Measurements from ENCODE around the gene MRPL36.

MRPL36 gene

DNA sequence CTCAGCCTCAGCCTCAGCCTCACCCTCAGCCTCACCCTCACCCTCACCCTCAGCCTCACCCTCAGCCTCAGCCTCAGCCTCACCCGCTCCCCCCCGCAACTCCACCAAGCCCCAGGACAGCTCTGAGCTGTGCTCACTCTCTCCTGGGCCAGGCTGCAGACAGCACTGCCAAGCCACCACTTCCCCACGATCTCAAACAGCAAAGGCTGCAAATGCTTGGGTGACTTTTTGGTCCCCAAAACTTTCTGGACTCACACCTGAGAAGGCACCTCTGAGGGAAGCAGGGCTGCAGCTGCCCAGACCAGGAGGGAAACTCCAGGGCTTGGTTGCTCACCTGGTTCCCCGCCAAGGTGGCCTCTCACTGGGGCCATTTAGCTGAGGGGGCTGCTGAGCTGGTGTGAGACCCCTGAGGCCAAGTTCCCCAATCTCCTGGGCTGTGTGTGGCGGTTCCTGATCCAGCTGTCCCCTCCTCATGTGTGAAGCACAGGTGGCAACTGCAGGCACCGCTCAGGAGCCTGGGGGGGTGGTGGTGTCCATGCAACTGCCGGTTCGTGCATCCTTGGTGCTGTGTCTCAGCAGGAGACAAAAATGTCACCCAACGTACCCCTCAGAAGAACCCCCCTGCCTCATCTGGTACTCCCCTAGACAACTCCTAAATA is 17.8 kb downstream of the MRPL36 start:
- no peak for DNase-seq (ENCODE audit: low spot score)

DNA sequence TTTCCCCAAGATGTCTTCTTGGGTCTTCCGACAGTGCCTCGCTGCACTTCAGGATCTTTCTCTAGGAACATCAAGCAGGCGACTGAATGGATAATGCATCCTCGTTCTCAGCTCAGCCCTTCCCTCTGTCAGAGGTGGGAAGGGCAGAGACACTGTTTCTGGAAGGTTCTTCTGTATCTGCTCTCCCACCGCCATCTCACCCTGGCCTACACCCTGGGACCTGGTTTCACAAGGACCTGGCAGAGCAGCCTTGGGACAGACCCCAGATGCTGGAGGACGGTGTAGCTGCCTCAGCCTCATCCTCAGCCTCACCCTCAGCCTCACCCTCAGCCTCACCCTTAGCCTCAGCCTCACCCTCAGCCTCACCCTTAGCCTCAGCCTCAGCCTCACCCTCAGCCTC is 18.5 kb downstream of the MRPL36 start:
- no peak for DNase-seq (ENCODE audit: low spot score)

DNA sequence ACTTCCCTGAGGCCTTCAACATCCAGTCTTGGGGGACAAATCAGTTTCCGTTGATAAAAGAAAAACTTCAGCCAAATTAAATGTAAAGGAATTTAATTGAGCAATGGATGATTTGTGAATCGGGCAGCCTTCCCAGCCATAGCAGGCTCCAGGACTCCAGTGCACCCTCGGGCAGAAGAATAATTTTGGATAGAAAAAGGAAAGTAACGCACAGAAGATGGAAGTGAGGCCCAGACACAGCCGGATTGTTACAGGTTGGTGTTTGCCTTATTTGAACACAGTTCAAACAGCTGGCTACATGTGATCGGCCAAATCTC is 19.1 kb downstream of the MRPL36 start:
- DNase-seq (ENCODE audit: low spot score): no peak

- no peak for DNase-seq (ENCODE audit: low spot score)
Observed at GRCh38 chr5:1779782-1780613, 19.6 kb downstream of the MRPL36 start.

DNA sequence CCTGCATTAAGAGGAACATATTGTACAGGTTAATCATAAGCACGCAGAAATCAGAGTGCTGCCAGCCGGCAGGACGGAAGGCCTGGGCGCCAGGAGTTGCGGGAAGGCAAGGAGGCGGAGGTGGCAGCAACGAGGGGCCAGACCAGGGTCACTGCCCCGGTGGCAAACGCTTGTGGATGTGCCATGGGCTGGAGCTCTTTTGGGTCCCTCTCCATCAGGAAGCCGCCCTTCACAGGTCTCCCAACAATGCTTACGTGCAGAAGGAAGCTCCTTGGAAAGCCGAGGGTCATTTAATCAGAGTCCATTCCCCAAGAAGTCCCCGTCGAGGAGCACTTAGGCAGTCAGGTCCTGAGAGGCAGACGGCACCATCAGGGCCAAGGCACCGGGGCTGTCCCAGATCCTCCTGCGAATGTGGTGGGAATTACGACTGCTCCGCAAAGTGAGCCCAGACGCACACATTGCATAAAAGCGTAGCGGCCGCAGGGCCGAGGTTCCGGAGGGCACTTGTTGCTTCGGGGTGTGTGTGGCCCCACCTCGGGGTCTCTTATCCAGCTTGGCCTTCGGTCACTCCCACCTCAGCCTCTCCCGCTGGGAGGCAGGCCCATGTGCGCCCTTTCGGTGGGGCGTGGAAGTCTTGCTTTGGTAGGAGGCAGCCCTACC is 20.5 kb downstream of the MRPL36 start:
- DNase-seq (ENCODE audit: low spot score): no peak

- no peak for DNase-seq (ENCODE audit: low spot score)
Observed at GRCh38 chr5:1778138-1779020, 21.3 kb downstream of the MRPL36 start.

GRCh38 chr5:1777281-1778137 is 22.1 kb downstream of the MRPL36 start:
- no peak for DNase-seq (ENCODE audit: low spot score)

- no peak for DNase-seq (ENCODE audit: low spot score)
Observed at GRCh38 chr5:1776831-1777230, 22.8 kb downstream of the MRPL36 start.

DNA sequence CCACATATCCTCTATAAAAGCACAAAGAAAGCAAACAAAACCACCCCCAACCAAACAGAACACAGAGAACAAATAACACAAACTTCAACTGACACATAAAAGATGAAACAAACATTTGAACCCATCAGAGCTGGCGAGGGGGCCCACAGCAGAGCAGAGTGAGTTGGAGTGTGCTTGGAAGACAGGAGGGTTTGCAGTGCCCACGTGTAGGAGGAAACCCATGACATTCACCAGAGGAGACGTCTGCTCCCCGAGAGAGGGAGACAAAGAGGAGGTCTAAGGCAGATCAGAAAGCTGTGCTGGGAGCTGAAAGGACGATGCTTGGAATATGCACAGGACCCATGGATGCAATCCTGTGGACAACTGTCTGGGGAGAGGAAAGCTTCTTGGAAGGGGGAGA is 27.0 kb downstream of the MRPL36 start:
- DNase-seq (ENCODE audit: low spot score): no peak

GRCh38 chr5:1771149-1772065 is 28.2 kb downstream of the MRPL36 start:
- no peak for DNase-seq (ENCODE audit: low spot score)

DNA sequence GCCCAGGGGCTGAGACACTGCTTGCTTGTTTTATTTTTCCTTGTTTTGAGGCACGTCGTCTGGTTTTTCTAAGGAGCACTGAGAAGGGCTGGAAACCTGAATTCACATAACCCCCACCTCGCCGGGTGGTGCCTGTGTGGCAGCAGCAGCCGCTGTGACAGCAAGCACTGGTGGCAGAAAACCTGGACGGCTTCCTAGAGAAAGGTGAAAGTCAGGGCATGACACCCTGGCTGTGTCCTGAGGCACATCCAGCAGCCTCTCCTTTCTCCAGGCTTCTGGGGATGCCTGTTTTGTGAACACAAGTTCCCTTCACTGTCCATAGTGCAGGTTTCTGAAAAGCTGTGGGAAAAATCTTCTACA is 29.2 kb downstream of the MRPL36 start:
- DNase-seq (ENCODE audit: low spot score): no peak

GRCh38 chr5:1769752-1770442 is 29.7 kb downstream of the MRPL36 start:
- no peak for DNase-seq (ENCODE audit: low spot score)

- no peak for DNase-seq (ENCODE audit: low spot score)
Observed at GRCh38 chr5:1769017-1769640, 30.5 kb downstream of the MRPL36 start.

GRCh38 chr5:1768283-1769000 is 31.2 kb downstream of the MRPL36 start:
- no peak for DNase-seq (ENCODE audit: low spot score)

DNA sequence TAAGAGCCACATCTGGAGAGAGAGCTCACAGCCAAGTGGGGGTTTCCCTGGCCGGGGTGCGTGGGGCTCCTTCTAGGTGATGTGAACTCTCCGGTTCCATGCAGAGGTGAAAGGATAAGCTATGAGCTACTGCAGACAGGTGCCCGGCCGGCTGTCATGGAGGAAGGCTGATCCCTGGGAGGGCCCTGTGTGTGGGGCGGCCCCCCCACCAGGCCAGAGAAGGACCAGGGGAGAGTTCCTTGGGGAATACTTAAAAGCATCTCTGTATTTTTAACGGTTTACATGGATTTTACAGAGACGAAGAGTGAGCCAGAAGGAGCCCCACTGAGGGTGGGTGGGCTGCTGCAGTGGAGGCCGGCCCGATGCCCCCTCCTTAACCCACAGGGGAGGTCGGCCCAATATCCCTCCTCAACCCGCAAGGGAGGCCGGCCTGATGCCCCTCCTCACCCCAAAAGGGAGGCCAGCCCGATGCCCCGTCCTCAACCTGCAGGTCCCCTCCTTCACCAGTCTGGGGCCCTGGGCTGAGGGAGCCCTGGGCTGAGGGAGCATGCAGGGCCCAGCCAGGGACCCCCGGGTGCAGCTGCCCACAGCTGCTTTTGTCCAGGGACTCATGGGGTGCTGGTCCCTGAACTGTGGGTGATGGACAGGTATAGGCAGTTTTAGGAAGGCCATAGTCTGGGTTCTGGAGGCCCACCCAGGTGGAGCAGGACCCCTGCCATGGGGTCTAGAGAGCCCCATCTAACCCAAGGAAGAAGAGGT is 31.9 kb downstream of the MRPL36 start:
- no peak for DNase-seq (ENCODE audit: low spot score)

DNA sequence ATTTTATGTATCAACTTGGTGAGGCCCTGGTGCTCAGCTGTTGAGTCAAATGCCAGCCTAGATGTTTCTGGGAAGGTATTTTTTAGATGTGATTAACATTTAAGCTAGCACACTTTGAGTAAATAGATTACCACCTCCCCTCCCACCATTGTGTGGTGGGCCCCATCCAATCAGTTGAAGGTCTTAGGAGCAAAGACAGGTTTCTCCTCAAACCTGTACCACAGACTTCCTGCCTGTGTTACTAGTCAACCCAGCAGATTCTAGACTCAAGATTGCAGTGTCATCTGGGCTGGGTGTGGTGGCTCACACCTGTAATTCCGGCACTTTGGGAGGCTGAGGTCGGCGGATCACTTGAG is 33.8 kb downstream of the MRPL36 start:
- no peak for DNase-seq (ENCODE audit: low spot score)

DNA sequence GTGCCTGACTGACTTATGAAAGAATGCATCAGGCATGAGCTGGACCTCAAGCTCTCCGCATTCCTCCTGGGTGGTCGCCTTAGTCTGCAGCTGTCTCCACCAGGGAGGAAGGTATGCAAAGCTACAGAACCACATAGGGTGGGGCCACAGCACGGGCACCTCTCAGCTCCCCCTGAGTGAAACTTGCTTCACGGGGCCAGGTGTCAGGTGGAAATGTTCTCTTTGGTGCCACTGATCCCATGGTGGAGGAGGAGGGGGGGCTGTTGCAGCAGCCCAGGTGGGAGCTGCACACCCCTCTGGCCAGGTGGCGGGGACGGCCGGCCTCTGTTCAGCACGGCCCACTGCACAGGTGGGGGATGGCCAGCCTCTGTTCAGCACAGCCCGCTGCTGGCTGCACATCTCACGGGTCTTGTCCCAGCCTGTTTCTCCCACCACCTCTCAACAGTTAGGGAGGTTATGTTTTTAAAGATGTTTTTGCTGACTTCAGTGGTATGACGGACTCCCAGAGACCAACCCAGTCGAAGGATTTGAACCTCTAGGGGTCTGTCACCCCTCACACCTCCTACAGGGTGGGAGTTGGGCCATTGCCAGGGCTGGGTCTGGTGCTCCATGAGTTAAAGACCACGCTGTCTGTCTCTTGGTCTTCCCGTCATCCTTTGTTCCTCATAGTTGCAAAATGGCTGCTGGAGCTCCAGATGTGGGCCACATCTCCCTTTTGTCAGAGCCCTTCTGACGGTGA is 34.3 kb downstream of the MRPL36 start:
- DNase-seq (ENCODE audit: low spot score): no peak

Measured in putamen (tissue), 1 donor.